ENCODE measurements around the gene ZNF326.

The ZNF326 gene

DNA sequence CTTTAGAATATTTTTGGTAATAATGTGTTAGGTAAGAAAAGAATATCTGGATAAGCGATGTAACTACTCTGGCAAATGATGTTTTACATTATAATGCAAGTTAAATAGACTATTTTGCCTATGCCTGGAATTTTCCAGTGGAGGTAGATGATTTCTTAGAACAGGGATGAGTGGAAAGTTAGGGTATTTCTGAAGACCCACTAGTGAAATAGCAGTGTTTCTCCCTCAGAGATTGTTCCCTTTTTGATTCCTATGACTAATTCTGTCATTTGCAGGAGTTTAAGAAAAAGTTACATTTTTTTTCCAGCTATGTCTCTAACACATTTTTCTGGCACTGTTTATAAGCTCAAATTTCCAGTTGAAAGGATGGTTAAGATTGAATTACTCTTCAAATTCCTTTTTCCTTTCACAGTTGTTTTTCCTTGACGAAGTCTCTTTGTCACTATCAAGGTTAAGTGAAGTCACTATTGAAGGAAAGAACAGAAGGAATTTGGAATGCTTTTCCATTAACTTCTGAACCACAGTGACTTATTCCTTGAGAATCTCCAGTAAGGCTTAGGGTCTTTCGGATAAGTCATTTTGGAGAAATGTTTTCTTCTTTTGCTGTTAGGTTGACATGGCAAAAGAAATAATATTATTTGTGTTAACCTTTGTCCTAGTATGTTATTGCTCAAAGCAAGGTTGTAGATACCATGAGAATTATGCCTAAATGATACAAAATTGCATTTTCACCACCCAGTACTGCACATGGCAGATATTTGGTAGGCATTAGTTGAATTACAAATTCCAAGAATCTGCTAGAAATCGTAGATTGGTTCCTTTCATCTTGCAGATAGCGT, 42.9 kb upstream of the ZNF326 start:
- H3K4me3 ChIP-seq (ENCODE audit: low read length) = no peak overlapping the region
- TF ChIP-seq, protein P1, sequence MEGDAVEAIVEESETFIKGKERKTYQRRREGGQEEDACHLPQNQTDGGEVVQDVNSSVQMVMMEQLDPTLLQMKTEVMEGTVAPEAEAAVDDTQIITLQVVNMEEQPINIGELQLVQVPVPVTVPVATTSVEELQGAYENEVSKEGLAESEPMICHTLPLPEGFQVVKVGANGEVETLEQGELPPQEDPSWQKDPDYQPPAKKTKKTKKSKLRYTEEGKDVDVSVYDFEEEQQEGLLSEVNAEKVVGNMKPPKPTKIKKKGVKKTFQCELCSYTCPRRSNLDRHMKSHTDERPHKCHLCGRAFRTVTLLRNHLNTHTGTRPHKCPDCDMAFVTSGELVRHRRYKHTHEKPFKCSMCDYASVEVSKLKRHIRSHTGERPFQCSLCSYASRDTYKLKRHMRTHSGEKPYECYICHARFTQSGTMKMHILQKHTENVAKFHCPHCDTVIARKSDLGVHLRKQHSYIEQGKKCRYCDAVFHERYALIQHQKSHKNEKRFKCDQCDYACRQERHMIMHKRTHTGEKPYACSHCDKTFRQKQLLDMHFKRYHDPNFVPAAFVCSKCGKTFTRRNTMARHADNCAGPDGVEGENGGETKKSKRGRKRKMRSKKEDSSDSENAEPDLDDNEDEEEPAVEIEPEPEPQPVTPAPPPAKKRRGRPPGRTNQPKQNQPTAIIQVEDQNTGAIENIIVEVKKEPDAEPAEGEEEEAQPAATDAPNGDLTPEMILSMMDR (IDR thresholded peaks at IDR 0.05; ENCODE audit: insufficient read depth, low read depth, low read length, missing control alignments) = no peak
- DNase-seq (ENCODE audit: low read depth) = no peak

DNA sequence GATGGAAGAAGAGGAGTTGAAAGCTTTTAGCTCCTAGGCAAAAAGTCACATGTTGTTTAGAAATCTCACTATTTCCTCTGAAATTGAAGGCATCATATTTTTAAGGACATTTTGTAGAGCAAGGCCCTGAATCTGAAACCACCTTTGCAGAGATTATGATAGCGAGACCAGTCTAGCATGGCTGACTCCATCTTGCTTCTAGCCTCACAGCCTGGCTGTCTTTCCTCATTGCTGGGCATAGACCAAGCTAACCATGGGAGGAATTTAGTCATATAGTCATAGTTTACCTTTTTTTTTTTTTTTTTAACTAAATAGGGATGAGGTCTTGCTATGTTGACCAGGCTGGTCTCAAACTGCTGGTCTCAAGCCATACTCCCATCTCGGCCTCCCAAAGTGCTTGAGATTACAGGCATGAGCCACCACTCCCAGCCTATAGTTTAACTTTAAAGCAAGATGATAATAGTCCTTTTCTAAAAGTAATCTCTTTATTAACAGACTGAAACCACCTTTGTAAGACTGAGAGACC, 42.2 kb upstream of the ZNF326 start:
- no peak overlapping the region for H3K4me3 ChIP-seq (ENCODE audit: low read length)
- DNase-seq (ENCODE audit: low read depth) = no peak
- TF ChIP-seq, protein P1 (IDR thresholded peaks at IDR 0.05; ENCODE audit: insufficient read depth, low read depth, low read length, missing control alignments) = no peak

DNA sequence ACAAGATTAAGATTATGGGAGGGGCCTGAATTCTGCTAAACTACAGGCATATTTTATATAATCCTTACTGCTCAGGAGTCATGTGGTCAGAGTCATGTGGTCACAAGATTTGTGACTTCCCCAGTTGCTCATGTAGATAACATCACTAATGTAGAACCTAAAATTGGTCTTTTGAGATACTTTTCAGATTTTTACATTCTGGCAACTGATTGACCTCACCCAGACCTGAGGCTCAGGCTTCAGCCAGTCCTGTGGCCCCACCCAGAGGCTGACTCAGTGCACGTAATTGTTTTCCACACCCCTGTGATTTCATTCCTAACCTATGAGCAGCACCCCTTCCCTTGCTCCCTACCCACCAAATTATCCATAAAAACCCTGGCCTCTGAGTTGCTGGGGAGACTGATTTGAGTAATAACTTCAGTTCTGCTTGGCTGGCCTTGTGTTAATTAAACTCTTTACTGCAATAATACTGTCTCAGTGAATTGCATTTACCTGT, 41.7 kb upstream of the ZNF326 start:
- peak; percentile 97 for DNase-seq (ENCODE audit: low read depth)
- TF ChIP-seq, protein P1 (IDR thresholded peaks at IDR 0.05; ENCODE audit: insufficient read depth, low read depth, low read length, missing control alignments) = peak; percentile 20
- no peak overlapping the region for H3K4me3 ChIP-seq (ENCODE audit: low read length)

DNA sequence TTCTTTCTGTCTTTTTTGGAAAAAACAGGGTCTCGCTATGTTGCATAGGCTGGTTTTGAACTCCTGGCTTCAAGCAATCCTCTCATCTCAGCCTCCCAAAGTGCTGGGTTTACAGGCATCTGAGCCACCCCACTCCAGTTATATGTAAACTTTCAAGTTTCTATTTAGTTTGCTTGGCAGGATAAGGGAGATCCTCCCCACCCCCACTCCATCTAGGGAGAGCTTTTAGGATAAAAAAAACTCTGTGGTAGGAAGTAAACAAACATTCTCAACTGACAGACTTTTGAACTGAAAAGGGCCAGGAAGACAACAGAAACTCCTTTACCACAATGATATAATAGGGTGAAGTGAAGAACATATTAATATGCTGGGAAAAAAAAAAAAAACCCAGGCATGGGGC, 41.0 kb upstream of the ZNF326 start:
- TF ChIP-seq, protein P1 (IDR thresholded peaks at IDR 0.05; ENCODE audit: insufficient read depth, low read depth, low read length, missing control alignments) = no peak
- no peak for DNase-seq (ENCODE audit: low read depth)
- H3K4me3 ChIP-seq (ENCODE audit: low read length) = no peak overlapping the region

DNA sequence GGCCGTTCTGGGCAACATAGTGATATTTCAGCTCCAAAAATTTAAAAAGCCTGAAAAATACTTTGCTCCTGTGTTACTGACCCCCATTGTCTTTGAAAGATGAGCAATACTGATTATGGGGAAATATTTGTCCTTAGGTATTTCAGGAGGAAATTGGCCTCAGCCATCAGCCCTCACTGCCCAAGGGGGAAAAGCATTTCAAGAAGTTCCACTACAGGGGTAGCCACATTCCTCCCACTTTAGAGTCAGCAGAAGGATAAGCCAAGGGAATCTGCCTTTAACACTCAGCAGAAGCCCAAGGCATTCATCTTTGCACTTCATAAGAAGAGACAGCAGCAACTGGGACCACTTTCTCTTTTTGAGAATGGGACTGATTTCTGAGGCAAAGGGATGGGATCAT, 40.5 kb upstream of the ZNF326 start:
- TF ChIP-seq, protein P1 (IDR thresholded peaks at IDR 0.05; ENCODE audit: insufficient read depth, low read depth, low read length, missing control alignments) = no peak
- H3K4me3 ChIP-seq (ENCODE audit: low read length) = no peak overlapping the region
- peak; percentile 48 for DNase-seq (ENCODE audit: low read depth)

DNA sequence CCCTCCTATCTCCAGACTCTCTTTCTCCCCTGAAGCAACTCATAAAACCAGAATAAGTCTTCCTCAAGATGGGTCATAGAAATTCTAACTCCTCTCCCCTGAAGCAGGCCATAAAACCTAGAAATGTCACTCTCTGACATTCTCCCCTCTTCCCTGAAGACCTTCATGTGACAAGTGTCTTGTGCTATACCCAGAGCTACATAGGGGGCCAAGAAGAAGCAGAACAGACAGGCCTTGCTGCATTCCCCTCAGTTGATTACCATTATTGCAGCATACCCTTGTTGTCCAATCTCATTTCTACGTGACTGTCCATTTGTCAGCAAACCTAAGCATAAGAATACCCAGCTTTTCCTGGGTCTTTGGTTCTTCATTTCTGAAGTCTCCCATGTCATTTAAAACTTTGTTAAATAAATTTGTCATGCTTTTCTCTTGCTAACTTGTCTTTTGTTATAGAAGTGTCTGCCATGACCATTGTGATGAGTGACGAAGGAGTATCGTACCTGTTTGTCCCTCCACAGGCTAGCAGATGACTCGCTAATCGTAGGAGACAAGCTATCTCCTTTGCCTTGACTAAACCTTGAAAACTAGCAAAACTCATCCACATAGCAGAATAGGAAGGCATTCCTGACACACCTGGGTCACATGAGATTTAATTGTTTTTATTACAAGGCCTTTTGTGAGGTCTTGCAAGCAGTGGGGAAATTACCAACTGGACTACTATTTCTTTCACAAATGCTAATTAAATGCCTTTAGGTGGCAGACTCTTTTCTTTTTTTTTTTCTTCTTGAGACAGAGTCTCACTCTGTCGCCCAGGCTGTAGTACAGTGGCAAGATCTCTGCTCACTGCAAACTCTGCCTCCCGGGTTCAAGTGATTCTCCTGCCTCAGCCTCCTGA, 39.4 kb upstream of the ZNF326 start:
- no peak for DNase-seq (ENCODE audit: low read depth)
- H3K4me3 ChIP-seq (ENCODE audit: low read length) = no peak overlapping the region
- TF ChIP-seq, protein P1 (IDR thresholded peaks at IDR 0.05; ENCODE audit: insufficient read depth, low read depth, low read length, missing control alignments) = no peak
